Small intestine (tissue), 7 donors: ENCODE results near the gene CDKN1A. TPM values are rescaled to one million over a fixed set of nuclear protein-coding genes. Genes with fewer than 3 reads are reported as not detected.
A peak's percentile ranks its signal among the peaks of the same experiment; 100 is the strongest.

Experiments used
- DNase-seq, 2 donors: peaks; one replicate each; pipeline versions ENCODE4 v3.0.0 to v3.0.0-alpha.2; 2013
- FAIRE-seq: peaks from 2 replicates; lab custom pipeline; 2012; peaks lifted over from hg19 to GRCh38; lab: Jason Lieb, UNC
- H3K27ac ChIP-seq, 3 donors: one replicate each; pipeline ENCODE4 v1.5.1; 2013; ENCODE audit warnings: low read length in 2 of 3, mild to moderate bottlenecking in 2 of 3, control low read depth in 1 of 3, inconsistent platforms in 1 of 3, low read depth in 1 of 3, moderate library complexity in 1 of 3
- H3K27me3 ChIP-seq, 3 donors: one replicate each; pipeline ENCODE4 v1.6.1; 2013; ENCODE audit warnings: low read length in 3 of 3, inconsistent platforms in 1 of 3; ENCODE audit not compliant: control insufficient read depth in 3 of 3, insufficient read depth in 3 of 3
- H3K36me3 ChIP-seq, 3 donors: one replicate each; pipeline ENCODE4 v1.6.1; 2013; ENCODE audit warnings: low read length in 3 of 3, inconsistent platforms in 1 of 3, low read depth in 1 of 3, mild to moderate bottlenecking in 1 of 3, moderate library complexity in 1 of 3; ENCODE audit not compliant: control insufficient read depth in 3 of 3, insufficient read depth in 2 of 3
- H3K4me1 ChIP-seq, 3 donors: one replicate each; pipeline ENCODE4 v1.6.1; 2013; ENCODE audit warnings: low read length in 2 of 3, inconsistent platforms in 1 of 3, low read depth in 1 of 3, mild to moderate bottlenecking in 1 of 3, moderate library complexity in 1 of 3; ENCODE audit not compliant: control insufficient read depth in 3 of 3, insufficient read depth in 2 of 3
- H3K4me3 ChIP-seq, 3 donors: one replicate each; pipeline ENCODE4 v1.5.1; 2013; ENCODE audit warnings: low read length in 3 of 3, control low read depth in 1 of 3, inconsistent platforms in 1 of 3, low read depth in 1 of 3, mild to moderate bottlenecking in 1 of 3, moderate library complexity in 1 of 3
- H3K9me3 ChIP-seq, 2 donors: one replicate each; pipeline ENCODE4 v1.6.1; 2013; ENCODE audit warnings: low read depth in 1 of 2, low read length in 1 of 2; ENCODE audit not compliant: control insufficient read depth in 2 of 2, insufficient read depth in 1 of 2
- WGBS, 3 donors: extraction: QIAGEN DNeasy Blood & Tissue Kit; methylation state at CpG; one replicate each; pipeline ENCODE4 v1.1.7; 2013; 5-methylcytosine and 5-hydroxymethylcytosine counted together
- polyA plus RNA-seq, 4 donors: library from polyadenylated mRNA; stranded (reverse) in 3 of 4; unstranded in 1 of 4; fragments of 200-250 nt in 3 of 4; fragments of 120-200 nt in 1 of 4; gene quantifications; one replicate each; pipeline versions ENCODE4 v1.2.1 to v1.2.3, GENCODE V29; 2013
- donor health status: healthy with polysubstance abuse.
- donor health status: control.
- donor health status: control.
- donor health status: Bipolar disorder and iron deficiency.
- donor health status: healthy.

CDKN1A gene
- polyA plus RNA-seq, 4 donors = 96.8 to 464 (median 292) TPM

GRCh38 chr6:36666826-36667591, 11.5 kb upstream of the CDKN1A start:
- no peaks in the 10 kb centered on the region for H3K36me3 ChIP-seq
- no peak for FAIRE-seq
- H3K4me3 ChIP-seq = no peak overlapping the region
- DNase-seq = peak in 1 of 2 donors; percentile 50
- 57 to 70% (median 67%) methylated on average over 9 of the region's 9 CpGs for WGBS, 3 donors
- H3K27ac ChIP-seq = no peak overlapping the region
- H3K9me3 ChIP-seq = no peaks in the 10 kb centered on the region
- peaks cover 0 to 32% (median 2%) of the 10 kb centered on the region in 3 donors for H3K4me1 ChIP-seq
- no peaks in the 10 kb centered on the region for H3K27me3 ChIP-seq

- no peak for DNase-seq
- Histone ChIP-seq H3K9me3 (no peaks in the 10 kb centered on the region), H3K27me3 (no peaks in the 10 kb centered on the region), H3K4me3 (no peak overlapping the region), H3K4me1 (peaks cover 0 to 33% (median 4%) of the 10 kb centered on the region in 3 donors), H3K27ac (no peak overlapping the region), H3K36me3 (no peaks in the 10 kb centered on the region)
- WGBS, 3 donors = 85 to 90% (median 89%) methylated on average over 7 of the region's 7 CpGs
- FAIRE-seq = no peak
These were observed 9.9 kb upstream of the CDKN1A start for GRCh38 chr6:36668591-36668990.

- 89 to 96% (median 93%) methylated on average over 6 of the region's 6 CpGs for WGBS, 3 donors
- DNase-seq = no peak
- Histone ChIP-seq H3K36me3 (no peaks in the 10 kb centered on the region), H3K27me3 (no peaks in the 10 kb centered on the region), H3K9me3 (no peaks in the 10 kb centered on the region), H3K4me3 (no peak overlapping the region), H3K27ac (no peak overlapping the region), H3K4me1 (peaks cover 0 to 33% (median 4%) of the 10 kb centered on the region in 3 donors)
- no peak for FAIRE-seq
These were observed 9.5 kb upstream of the CDKN1A start for GRCh38 chr6:36669002-36669401.

- Histone ChIP-seq H3K36me3 (no peaks in the 10 kb centered on the region), H3K9me3 (no peaks in the 10 kb centered on the region), H3K4me3 (no peak overlapping the region), H3K27ac (no peak overlapping the region), H3K27me3 (no peaks in the 10 kb centered on the region), H3K4me1 (peaks cover 0 to 33% (median 4%) of the 10 kb centered on the region in 3 donors)
- no peak for DNase-seq
- WGBS, 3 donors = 95 to 98% (median 96%) methylated on average over 7 of the region's 7 CpGs
- FAIRE-seq = no peak
These were observed 8.2 kb upstream of the CDKN1A start for GRCh38 chr6:36670271-36670670.

- peak; percentile 92 to 93 for DNase-seq
- no peak for FAIRE-seq
- peak overlapping the region in 2 of 3 donors; percentile 72 to 73 for H3K27ac ChIP-seq
- no peaks in the 10 kb centered on the region for H3K36me3 ChIP-seq
- 66 to 73% (median 72%) methylated on average over 6 of the region's 6 CpGs for WGBS, 3 donors
- no peaks in the 10 kb centered on the region for H3K27me3 ChIP-seq
- H3K9me3 ChIP-seq = no peaks in the 10 kb centered on the region
- H3K4me1 ChIP-seq = peaks cover 0 to 39% (median 4%) of the 10 kb centered on the region in 3 donors
- H3K4me3 ChIP-seq = no peak overlapping the region
These were observed 6.7 kb upstream of the CDKN1A start for GRCh38 chr6:36671687-36672375.

- 85 to 91% (median 85%) methylated on average over 10 of the region's 10 CpGs for WGBS, 3 donors
- no peaks in the 10 kb centered on the region for H3K36me3 ChIP-seq
- H3K4me1 ChIP-seq = peaks cover 0 to 49% (median 4%) of the 10 kb centered on the region in 3 donors
These were observed 4.6 kb upstream of the CDKN1A start for GRCh38 chr6:36673882-36674281.

GRCh38 chr6:36674942-36675341, 3.6 kb upstream of the CDKN1A start:
- H3K36me3 ChIP-seq = peaks cover 0 to 7% (median 0%) of the 10 kb centered on the region in 3 donors
- peaks cover 0 to 49% (median 4%) of the 10 kb centered on the region in 3 donors for H3K4me1 ChIP-seq
- H3K9me3 ChIP-seq = no peaks in the 10 kb centered on the region
- no peak overlapping the region for H3K4me3 ChIP-seq
- no peak overlapping the region for H3K27ac ChIP-seq
- DNase-seq (no peak), FAIRE-seq (no peak)
- H3K27me3 ChIP-seq = no peaks in the 10 kb centered on the region
- 87 to 93% (median 90%) methylated on average over 7 of the region's 7 CpGs for WGBS, 3 donors

More at GRCh38 chr6:36673882-36674281, 4.6 kb upstream of the CDKN1A start:
- no peaks in the 10 kb centered on the region for H3K9me3 ChIP-seq
- no peak overlapping the region for H3K4me3 ChIP-seq
- H3K27ac ChIP-seq = no peak overlapping the region
- FAIRE-seq (no peak), DNase-seq (no peak)
- no peaks in the 10 kb centered on the region for H3K27me3 ChIP-seq

- no peak overlapping the region for H3K4me3 ChIP-seq
- H3K4me1 ChIP-seq = peaks cover 0 to 43% (median 4%) of the 10 kb centered on the region in 3 donors
- no peaks in the 10 kb centered on the region for H3K27me3 ChIP-seq
- H3K36me3 ChIP-seq = peaks cover 0 to 17% (median 0%) of the 10 kb centered on the region in 3 donors
- 74 to 83% (median 76%) methylated on average over 4 of the region's 4 CpGs for WGBS, 3 donors
- no peaks in the 10 kb centered on the region for H3K9me3 ChIP-seq
- peak overlapping the region in 1 of 3 donors; percentile 85 for H3K27ac ChIP-seq
- no peak for DNase-seq
- no peak for FAIRE-seq
These were observed 2.1 kb upstream of the CDKN1A start for GRCh38 chr6:36676141-36677058.
